H1 (cell line): ENCODE results near the gene MYO1D. TPM values are rescaled to one million over a fixed set of nuclear protein-coding genes. Genes with fewer than 3 reads are reported as not detected.

Experiments
- CTCF ChIA-PET: fragments of 300-600 bp; sonication (Branson Sonifier 250); formaldehyde crosslinking; loops from one replicate; lab custom pipeline; 2021; ENCODE audit not compliant: partially characterized antibody; lab: Charles Lee
- POLR2A ChIA-PET: fragments of 300-600 bp; sonication (Branson Sonifier 250); formaldehyde crosslinking; loops from one replicate; lab custom pipeline; 2021; ENCODE audit warnings: inconsistent platforms; ENCODE audit not compliant: partially characterized antibody; lab: Charles Lee
- DNase-seq, 2 experiments: peaks; one replicate each; pipeline versions ENCODE4 v3.0.0 to v3.0.0-alpha.2; 2010 to 2022; ENCODE audit warnings: low spot score in 2 of 2, low read depth in 1 of 2, mixed read lengths in 1 of 2
- FAIRE-seq: peaks from 2 replicates; lab custom pipeline; 2011; peaks lifted over from hg19 to GRCh38; lab: Jason Lieb, UNC
- H2AFZ ChIP-seq: 2 replicates; pipeline ENCODE4 v1.8.1; 2012; ENCODE audit warnings: low read length, inconsistent platforms
- H2AK5ac ChIP-seq: 2 replicates; pipeline ENCODE4 v1.6.1; 2013; ENCODE audit warnings: low read depth, low read length
- H2BK120ac ChIP-seq: replicated peaks from 2 replicates; pipeline ENCODE3; 2013; ENCODE audit warnings: low read depth, low read length, inconsistent platforms
- H2BK12ac ChIP-seq: 2 replicates; pipeline ENCODE4 v1.6.1; 2013; ENCODE audit warnings: low read depth, low read length
- H2BK15ac ChIP-seq: 2 replicates; pipeline ENCODE4 v1.6.1; 2013; ENCODE audit warnings: low read length
- H2BK20ac ChIP-seq: 2 replicates; pipeline ENCODE4 v1.6.1; 2013; ENCODE audit warnings: low read length
- H2BK5ac ChIP-seq: 2 replicates; pipeline ENCODE4 v1.6.1; 2013; ENCODE audit warnings: low read depth, low read length
- H3K14ac ChIP-seq: 2 replicates; pipeline ENCODE4 v1.6.1; 2013; ENCODE audit warnings: inconsistent platforms; ENCODE audit not compliant: insufficient read length
- H3K18ac ChIP-seq: 2 replicates; pipeline ENCODE4 v1.6.1; 2013; ENCODE audit warnings: low read length; ENCODE audit errors: extremely low read depth
- H3K23ac ChIP-seq: 2 replicates; pipeline ENCODE4 v1.6.1; 2013; ENCODE audit warnings: inconsistent platforms; ENCODE audit not compliant: insufficient read length
- H3K23me2 ChIP-seq: 2 replicates; pipeline ENCODE4 v1.6.1; 2013; ENCODE audit warnings: low read depth, low read length
- H3K27ac ChIP-seq: 2 replicates; pipeline ENCODE4 v1.6.1; 2011; ENCODE audit warnings: low read depth, low read length, inconsistent platforms
- H3K27me3 ChIP-seq, 4 experiments: replicated peaks in 1 of 4; 1 replicate in 1 of 4; 2 replicates in 3 of 4; pipeline versions ENCODE4 v1.6.1 to v1.8.1; 2011 to 2013; ENCODE audit warnings: low read length in 3 of 4, mild to moderate bottlenecking in 3 of 4, inconsistent platforms in 2 of 4, mixed read lengths in 2 of 4, moderate library complexity in 1 of 4; ENCODE audit not compliant: control insufficient read depth in 3 of 4, insufficient read depth in 3 of 4; ENCODE audit errors: extremely low read depth in 1 of 4
- H3K36me3 ChIP-seq, 4 experiments: 2 replicates each; pipeline versions ENCODE4 v1.6.1 to v1.8.1; 2011 to 2013; ENCODE audit warnings: mild to moderate bottlenecking in 4 of 4, low read length in 3 of 4, moderate library complexity in 2 of 4, control low read depth in 1 of 4, inconsistent platforms in 1 of 4; ENCODE audit not compliant: insufficient read depth in 4 of 4, control insufficient read depth in 2 of 4
- H3K4ac ChIP-seq: replicated peaks from 2 replicates; pipeline ENCODE3; 2013; ENCODE audit warnings: low read length, low read depth, mixed read lengths, inconsistent platforms; ENCODE audit not compliant: insufficient read length
- H3K4me1 ChIP-seq, 4 experiments: replicated peaks in 1 of 4; 1 replicate in 1 of 4; 2 replicates in 3 of 4; pipeline versions ENCODE4 v1.6.1 to v1.8.1; 2011 to 2013; ENCODE audit warnings: low read length in 3 of 4, inconsistent platforms in 2 of 4, mixed read lengths in 1 of 4; ENCODE audit not compliant: insufficient read depth in 4 of 4, control insufficient read depth in 3 of 4
- H3K4me2 ChIP-seq, 2 experiments: 2 replicates each; pipeline versions ENCODE4 v1.6.1 to v1.8.1; 2011 to 2013; ENCODE audit warnings: low read depth in 2 of 2, low read length in 2 of 2, control low read depth in 1 of 2, inconsistent platforms in 1 of 2, mild to moderate bottlenecking in 1 of 2; ENCODE audit not compliant: insufficient read depth in 1 of 2
- H3K4me3 ChIP-seq, 4 experiments: fragments of 200-600, 300-600 bp in 1 of 4; sonication (generic), shearing (Covaris generic), sonication (Bioruptor Twin) in 1 of 4; 2 replicates each; pipeline versions ENCODE4 v1.5.1 to v1.8.1; 2011 to 2016; ENCODE audit warnings: low read length in 4 of 4, low read depth in 3 of 4, control low read depth in 2 of 4, inconsistent platforms in 2 of 4, mild to moderate bottlenecking in 2 of 4, mixed read lengths in 1 of 4, moderate library complexity in 1 of 4; ENCODE audit not compliant: insufficient read depth in 2 of 4; ENCODE audit errors: extremely low read depth in 1 of 4
- H3K56ac ChIP-seq: replicated peaks from 2 replicates; pipeline ENCODE3; 2013; ENCODE audit warnings: low read depth, mild to moderate bottlenecking, mixed read lengths, low read length, inconsistent platforms; ENCODE audit not compliant: insufficient read length
- H3K79me1 ChIP-seq: 2 replicates; pipeline ENCODE4 v1.6.1; 2013; ENCODE audit warnings: low read depth, low read length, control low read depth
- H3K79me2 ChIP-seq, 2 experiments: 2 replicates each; pipeline versions ENCODE4 v1.6.1 to v1.8.1; 2012 to 2013; ENCODE audit warnings: low read length in 2 of 2, mild to moderate bottlenecking in 2 of 2, inconsistent platforms in 1 of 2; ENCODE audit not compliant: insufficient read depth in 2 of 2, control insufficient read depth in 1 of 2
- H3K9ac ChIP-seq, 4 experiments: replicated peaks in 1 of 4; 1 replicate in 1 of 4; 2 replicates in 3 of 4; pipeline versions ENCODE4 v1.6.1 to v1.8.1; 2011 to 2013; ENCODE audit warnings: low read depth in 3 of 4, low read length in 3 of 4, control low read depth in 2 of 4, mild to moderate bottlenecking in 2 of 4, moderate library complexity in 2 of 4, inconsistent platforms in 1 of 4; ENCODE audit errors: extremely low read depth in 1 of 4
- H3K9me3 ChIP-seq, 2 experiments: 2 replicates each; pipeline versions ENCODE4 v1.6.1 to v1.8.1; 2012 to 2013; ENCODE audit warnings: mild to moderate bottlenecking in 2 of 2, moderate library complexity in 2 of 2, control low read depth in 1 of 2, inconsistent platforms in 1 of 2, low read depth in 1 of 2, low read length in 1 of 2, mixed read lengths in 1 of 2; ENCODE audit not compliant: insufficient read depth in 2 of 2
- H4K20me1 ChIP-seq, 2 experiments: replicated peaks in 1 of 2; 2 replicates each; pipeline versions ENCODE3 to v1.8.1; 2011 to 2013; ENCODE audit warnings: inconsistent platforms in 2 of 2, low read length in 2 of 2, mild to moderate bottlenecking in 1 of 2; ENCODE audit not compliant: insufficient read depth in 2 of 2, control insufficient read depth in 1 of 2
- H4K5ac ChIP-seq: 2 replicates; pipeline ENCODE4 v1.6.1; 2013; ENCODE audit warnings: low read length, low read depth, mixed read lengths, inconsistent platforms; ENCODE audit not compliant: insufficient read length
- H4K8ac ChIP-seq: 2 replicates; pipeline ENCODE4 v1.8.0; 2013; ENCODE audit warnings: mild to moderate bottlenecking, moderate library complexity, low read length, inconsistent platforms; ENCODE audit not compliant: insufficient read depth; ENCODE audit errors: extremely low read depth
- H4K91ac ChIP-seq: replicated peaks from 2 replicates; pipeline ENCODE3; 2013; ENCODE audit warnings: low read length, mixed read lengths, inconsistent platforms; ENCODE audit not compliant: insufficient read length
- ATF2 ChIP-seq: IDR thresholded peaks from 2 replicates; pipeline ENCODE4 v1.6.1; 2012; ENCODE audit warnings: low read length, inconsistent platforms
- CEBPB ChIP-seq: IDR thresholded peaks from 2 replicates; pipeline ENCODE4 v1.6.1; 2012; ENCODE audit warnings: low read depth, low read length
- CTCF ChIP-seq, 3 experiments: IDR thresholded peaks; 1 replicate in 2 of 3; 2 replicates in 1 of 3; pipeline versions ENCODE4 v1.5.1 to v1.6.1; 2011; ENCODE audit warnings: low read length in 3 of 3, mild to moderate bottlenecking in 3 of 3, inconsistent platforms in 2 of 3, low read depth in 1 of 3, moderate library complexity in 1 of 3; ENCODE audit not compliant: insufficient read depth in 1 of 3; ENCODE audit errors: control extremely low read depth in 1 of 3
- GTF2F1 ChIP-seq: IDR thresholded peaks from 2 replicates; pipeline ENCODE4 v1.6.1; 2012; ENCODE audit warnings: low read depth, low read length, improper control_type of control experiment, borderline replicate concordance
- SAP30 ChIP-seq: fragments of 300-600 bp; sonication (generic); IDR thresholded peaks from 2 replicates; pipeline ENCODE4 v1.7.1; 2012; ENCODE audit warnings: low read length, moderate library complexity, mild to moderate bottlenecking, inconsistent platforms; ENCODE audit not compliant: insufficient read depth, insufficient replicate concordance
- SP4 ChIP-seq: IDR thresholded peaks from 2 replicates; pipeline ENCODE4 v1.6.1; 2012; ENCODE audit warnings: low read length, inconsistent platforms
- YY1 ChIP-seq: IDR thresholded peaks from 2 replicates; pipeline ENCODE4 v1.6.1; 2011; ENCODE audit warnings: low read depth, mild to moderate bottlenecking, low read length
- WGBS, 2 experiments: shearing (Covaris generic) in 1 of 2; methylation state at CpG; one replicate each; pipeline versions ENCODE4 v1.1.6 to v1.1.7; 2013 to 2015; ENCODE audit warnings: low lambda C conversion rate in 2 of 2, mixed read lengths in 2 of 2, inconsistent platforms in 1 of 2, low coverage in 1 of 2, missing lambda C conversion rate in 1 of 2; ENCODE audit not compliant: insufficient replicate concordance in 2 of 2, insufficient coverage in 1 of 2, insufficient read length in 1 of 2; ENCODE audit errors: extremely low coverage in 1 of 2, missing lambda C conversion rate in 1 of 2; 5-methylcytosine and 5-hydroxymethylcytosine counted together
- polyA plus RNA-seq, 7 experiments: library from polyadenylated mRNA; depleted of rRNA in 3 of 7; stranded (reverse) in 5 of 7; unstranded in 2 of 7; fragments of >200 nt in 5 of 7; fragments of 200-250 nt in 2 of 7; gene quantifications; 1 replicate in 5 of 7; 2 replicates in 1 of 7; 4 replicates in 1 of 7; pipeline versions ENCODE4 v1.2.1 to v1.2.3, GENCODE V29; 2011 to 2013; ENCODE audit warnings: missing spikeins in 2 of 7, mixed read lengths in 2 of 7
- total RNA-seq: library from RNA; stranded (reverse); fragmentation: NEBNext Ultra II Directional; extraction: Animal tissue kit (Norgen Biotek cat#: 25700); gene quantifications from 2 replicates; pipeline ENCODE4 v1.2.1, GENCODE V29; 2021

Gene MYO1D
- total and polyA plus RNA-seq, 2 of the 8 experiments (the other 6 are each of a cell fraction or from before 2014, with no cell fraction given) = 6.5 to 25.4 TPM

- Histone ChIP-seq H3K23me2 (no peaks in the 10 kb centered on the region), H2BK12ac (no peak overlapping the region), H3K9ac (no peak overlapping the region), H3K79me1 (no peaks in the 10 kb centered on the region), H3K23ac (no peak overlapping the region), H3K79me2 (no peaks in the 10 kb centered on the region), H3K4me3 (no peak overlapping the region), H3K27ac (no peak overlapping the region), H3K4me2 (no peak overlapping the region), H4K91ac (no peak overlapping the region), H2BK15ac (no peak overlapping the region), H4K8ac (no peak overlapping the region), H2BK5ac (no peak overlapping the region), H3K27me3 (no peaks in the 10 kb centered on the region), H2BK120ac (no peak overlapping the region), H2AFZ (no peak overlapping the region), H4K5ac (no peak overlapping the region), H3K18ac (no peak overlapping the region; the same call in 1 of the 2 replicates), H3K36me3 (no peaks in the 10 kb centered on the region), H3K9me3 (no peaks in the 10 kb centered on the region), H3K14ac (no peak overlapping the region), H4K20me1 (no peaks in the 10 kb centered on the region), H3K4me1 (peaks cover 0 to 13% (median 5%) of the 10 kb centered on the region in 4 experiments; a peak in 6 of 7 replicates), H2BK20ac (no peak overlapping the region), H3K4ac (no peak overlapping the region), H3K56ac (no peak overlapping the region), H2AK5ac (no peak overlapping the region)
- FAIRE-seq (no peak), DNase-seq (no peak)
- CTCF ChIA-PET = interaction anchor here (1.0 kb wide), 1 partner anchor 16 kb away, joined by 3 read pairs; no protein-coding TSS in a partner anchor
- 83% methylated on average over 10 of the region's 10 CpGs; no CpG with 5 or more reads in 1 of the 2 experiments for WGBS, 2 experiments
- no peak for TF ChIP-seq SAP30
- TF ChIP-seq CEBPB = no peak
- TF ChIP-seq CTCF (IDR thresholded peaks at IDR 0.05; ENCODE audit: control extremely low read depth in 1 of 3, insufficient read depth in 1 of 3, low read depth in 1 of 3, low read length in 3 of 3) = no peak
- no peak for TF ChIP-seq YY1
- TF ChIP-seq GTF2F1 = no peak
- TF ChIP-seq ATF2 = no peak
- TF ChIP-seq SP4 = no peak
- POLR2A ChIA-PET = no interaction called here
Measured at GRCh38 chr17:32502710-32503109, 374.2 kb downstream of the MYO1D start.
